ENCODE measurements around the gene NME9. TPM values are rescaled to one million over a fixed set of nuclear protein-coding genes. Genes with fewer than 3 reads are reported as not detected.

The NME9 gene
- total RNA-seq, 4 donors from 2014 or later = 0.38 TPM; not detected in 3

DNA sequence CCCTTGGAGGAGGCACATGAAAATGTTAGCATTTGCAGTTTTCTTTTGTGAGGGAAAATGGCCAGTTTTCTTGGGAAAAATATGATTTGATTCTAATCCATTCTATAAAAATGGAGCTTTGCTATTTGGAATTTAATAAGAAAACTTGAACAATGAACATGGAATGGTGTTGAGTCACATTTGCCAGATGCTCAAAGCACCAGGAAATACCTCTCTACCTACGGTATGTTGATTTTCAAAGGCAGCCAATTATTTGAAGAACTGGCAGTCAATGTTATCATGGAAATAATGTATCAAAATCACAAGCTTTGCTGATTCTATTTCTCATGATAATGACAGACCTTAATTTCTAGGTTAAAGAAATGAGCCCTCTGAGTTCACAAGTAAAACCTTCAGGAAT lies 14.9 kb downstream of the NME9 start:
- H3K4me3 ChIP-seq = no peak overlapping the region
- H3K27ac ChIP-seq = no peak overlapping the region
- DNase-seq (ENCODE audit: low spot score in 2 of 2) = no peak
- 43% methylated on average over 1 of the region's 1 CpG for WGBS
- no peak for TF ChIP-seq EP300 (IDR thresholded peaks at IDR 0.05)
- TF ChIP-seq POLR2A (IDR thresholded peaks at IDR 0.05) = no peak
- no peak for TF ChIP-seq CTCF (IDR thresholded peaks at IDR 0.05)
- TF ChIP-seq POLR2AphosphoS5 (IDR thresholded peaks at IDR 0.05) = no peak
- H3K9me3 ChIP-seq = no peaks in the 10 kb centered on the region
- no peaks in the 10 kb centered on the region for H3K36me3 ChIP-seq
- no peaks in the 10 kb centered on the region for H3K4me1 ChIP-seq
- no peaks in the 10 kb centered on the region for H3K27me3 ChIP-seq

DNA sequence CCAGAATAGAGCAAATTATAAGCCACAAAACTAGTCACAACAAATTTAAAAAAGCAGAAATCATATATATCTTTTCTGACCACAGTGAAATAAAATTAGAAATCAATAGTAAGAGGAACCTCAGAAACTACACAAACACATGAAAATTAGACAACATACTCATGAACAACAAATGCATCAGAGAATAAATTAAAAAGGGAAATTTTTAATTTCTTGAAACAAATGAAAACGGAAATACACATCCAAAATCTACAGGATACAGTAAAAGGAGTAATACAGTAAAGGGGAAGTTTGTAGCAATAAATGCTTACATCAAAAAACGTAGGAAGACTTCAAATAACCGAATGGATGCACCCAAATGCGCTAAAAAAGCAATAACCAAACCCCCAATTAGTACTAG lies 19.2 kb downstream of the NME9 start:
- Histone ChIP-seq H3K4me3 (no peak overlapping the region), H3K4me1 (no peaks in the 10 kb centered on the region), H3K9me3 (no peaks in the 10 kb centered on the region), H3K27me3 (no peaks in the 10 kb centered on the region), H3K27ac (no peak overlapping the region), H3K36me3 (no peaks in the 10 kb centered on the region)
- 72% methylated on average over 4 of the region's 4 CpGs for WGBS
- no peak for DNase-seq (ENCODE audit: low spot score in 2 of 2)
- no peak for TF ChIP-seq POLR2AphosphoS5 (IDR thresholded peaks at IDR 0.05)
- TF ChIP-seq CTCF (IDR thresholded peaks at IDR 0.05) = no peak
- no peak for TF ChIP-seq POLR2A (IDR thresholded peaks at IDR 0.05)
- no peak for TF ChIP-seq EP300 (IDR thresholded peaks at IDR 0.05)

- Histone ChIP-seq H3K27ac (no peak overlapping the region), H3K9me3 (no peaks in the 10 kb centered on the region), H3K4me3 (no peak overlapping the region), H3K4me1 (no peaks in the 10 kb centered on the region), H3K36me3 (no peaks in the 10 kb centered on the region), H3K27me3 (no peaks in the 10 kb centered on the region)
- TF ChIP-seq CTCF (IDR thresholded peaks at IDR 0.05) (no peak), EP300 (IDR thresholded peaks at IDR 0.05) (no peak), POLR2AphosphoS5 (IDR thresholded peaks at IDR 0.05) (no peak), POLR2A (IDR thresholded peaks at IDR 0.05) (no peak)
- no peak for DNase-seq (ENCODE audit: low spot score in 2 of 2)
These were observed 20.9 kb downstream of the NME9 start for GRCh38 chr3:138308783-138309182.

DNA sequence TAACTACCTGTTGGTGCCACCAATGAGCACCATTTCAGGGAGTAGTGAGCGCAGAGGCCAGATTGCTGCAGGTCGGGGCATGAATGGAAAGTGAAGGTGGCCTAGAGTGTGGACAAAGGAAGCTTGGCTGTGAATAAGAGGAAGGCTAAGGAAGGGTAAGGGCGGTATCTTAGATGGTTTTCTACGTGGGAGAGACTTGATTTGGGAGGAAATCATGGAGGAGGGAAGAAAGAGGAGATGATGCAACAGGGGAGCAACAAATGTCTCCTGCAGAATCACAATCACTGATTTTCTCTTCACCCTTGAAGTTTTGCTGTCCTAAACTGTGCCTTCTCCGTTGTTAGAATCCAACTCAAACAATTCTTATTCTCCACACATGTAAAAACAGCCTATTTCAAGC lies 21.8 kb downstream of the NME9 start:
- no peak overlapping the region for H3K27ac ChIP-seq
- no peak for DNase-seq (ENCODE audit: low spot score in 2 of 2)
- no peaks in the 10 kb centered on the region for H3K27me3 ChIP-seq
- no peaks in the 10 kb centered on the region for H3K36me3 ChIP-seq
- TF ChIP-seq POLR2A (IDR thresholded peaks at IDR 0.05) = no peak
- TF ChIP-seq CTCF (IDR thresholded peaks at IDR 0.05) = no peak
- no peak for TF ChIP-seq EP300 (IDR thresholded peaks at IDR 0.05)
- TF ChIP-seq POLR2AphosphoS5 (IDR thresholded peaks at IDR 0.05) = no peak
- no peaks in the 10 kb centered on the region for H3K9me3 ChIP-seq
- H3K4me3 ChIP-seq = no peak overlapping the region
- H3K4me1 ChIP-seq = no peaks in the 10 kb centered on the region
- WGBS = 84% methylated on average over 5 of the region's 5 CpGs

- Histone ChIP-seq H3K4me1 (no peaks in the 10 kb centered on the region), H3K27ac (no peak overlapping the region), H3K4me3 (no peak overlapping the region), H3K9me3 (no peaks in the 10 kb centered on the region), H3K36me3 (peaks cover 3% of the 10 kb centered on the region), H3K27me3 (no peaks in the 10 kb centered on the region)
- WGBS = 80% methylated on average over 6 of the region's 6 CpGs
- no peak for TF ChIP-seq EP300 (IDR thresholded peaks at IDR 0.05)
- no peak for TF ChIP-seq POLR2AphosphoS5 (IDR thresholded peaks at IDR 0.05)
- no peak for TF ChIP-seq CTCF (IDR thresholded peaks at IDR 0.05)
- no peak for TF ChIP-seq POLR2A (IDR thresholded peaks at IDR 0.05)
- no peak for DNase-seq (ENCODE audit: low spot score in 2 of 2)
These were observed 26.2 kb downstream of the NME9 start for GRCh38 chr3:138303474-138303873.

Data from suprapubic skin (tissue), 4 donors.